GM21515 (cell line): ENCODE results near the gene EPB41L4A.
A peak's percentile ranks its signal among the peaks of the same experiment; 100 is the strongest.

Source experiments
- ATAC-seq: cut with Tn5 transposase; IDR thresholded peaks from one replicate; pipeline ENCODE4 v1.9.1; 2021; ENCODE audit not compliant: unreplicated experiment

The EPB41L4A gene

DNA sequence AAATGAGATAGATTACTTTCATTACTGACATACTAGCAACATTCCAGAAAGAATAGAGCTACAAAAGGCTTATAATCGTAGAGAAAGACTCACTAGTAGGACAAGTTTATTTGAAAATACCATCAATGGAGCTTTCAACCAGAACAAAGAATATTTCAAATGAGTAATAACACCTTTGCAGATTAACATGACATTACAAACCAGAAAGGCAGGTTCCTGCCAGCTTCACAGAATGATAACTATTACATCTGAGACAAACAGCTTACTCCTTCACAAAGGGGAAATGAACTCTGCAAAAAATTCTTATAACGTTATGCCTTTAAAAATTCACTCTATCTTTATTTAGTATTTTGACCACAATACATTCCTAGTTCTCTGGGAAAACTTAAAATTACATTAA lies 103.1 kb downstream of the EPB41L4A start:
- ATAC-seq: no peak

DNA sequence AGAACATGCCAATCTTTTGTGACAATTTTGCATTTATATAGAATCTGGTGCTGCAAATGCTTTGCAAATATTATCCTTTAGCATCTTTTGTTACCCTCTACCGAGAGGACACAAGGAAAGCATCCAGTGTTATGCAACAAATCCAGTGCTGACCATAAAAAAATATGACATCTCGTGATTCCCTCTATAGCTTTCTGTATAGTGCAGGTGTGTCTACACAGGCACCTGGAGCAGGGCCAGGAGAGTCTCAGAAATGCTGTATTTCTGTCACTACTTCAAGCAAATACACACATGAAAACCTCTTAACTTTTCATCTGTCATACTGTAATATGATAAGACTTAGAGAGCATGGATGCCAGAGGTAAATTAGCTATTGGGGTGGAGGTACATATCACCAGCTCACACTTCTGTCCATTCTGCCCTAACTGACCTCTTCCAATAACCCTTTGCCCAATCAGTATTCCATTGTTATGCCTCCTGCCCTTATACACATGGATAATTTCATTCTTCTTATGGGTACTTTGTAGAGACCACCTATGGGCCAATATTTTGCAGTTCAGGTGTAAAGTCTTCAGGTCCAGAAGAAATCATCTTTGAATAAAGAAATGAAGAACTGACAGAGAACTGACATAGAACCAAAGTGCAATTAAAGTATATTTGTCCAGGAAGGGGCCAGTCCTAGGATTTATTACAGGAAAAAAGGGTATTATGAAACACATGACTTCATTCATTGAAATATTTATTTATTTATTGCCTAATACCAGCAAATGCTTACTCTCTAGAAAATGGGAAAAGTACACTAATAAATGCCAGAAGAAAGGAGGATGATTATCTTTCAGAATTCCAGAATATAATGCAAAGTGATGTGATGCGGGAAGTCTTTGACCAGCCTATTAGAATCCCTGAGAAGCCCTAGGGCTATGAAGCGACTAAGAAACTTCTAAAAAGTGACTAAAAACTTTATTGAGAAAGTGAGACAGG lies 106.5 kb downstream of the EPB41L4A start:
- ATAC-seq: no peak

DNA sequence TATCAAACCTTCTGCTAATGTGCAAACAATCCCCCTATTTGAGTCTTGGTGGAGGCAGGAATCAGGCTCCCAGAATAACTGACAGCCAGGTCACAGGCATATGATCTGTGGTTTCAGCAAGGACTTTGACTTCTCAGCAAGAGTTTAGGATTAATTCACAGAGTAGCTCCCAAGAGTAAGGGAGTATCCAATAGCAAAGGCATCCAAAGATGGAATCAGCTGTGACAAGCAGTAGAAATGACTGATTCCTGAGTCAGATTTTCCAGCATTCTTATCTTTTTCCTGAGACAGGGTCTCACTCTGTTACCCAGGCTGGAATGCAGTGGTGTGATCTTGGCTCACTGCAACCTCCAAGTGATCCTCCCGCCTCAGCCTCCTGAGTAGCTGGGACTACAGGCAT lies 108.3 kb downstream of the EPB41L4A start:
- ATAC-seq: no peak

DNA sequence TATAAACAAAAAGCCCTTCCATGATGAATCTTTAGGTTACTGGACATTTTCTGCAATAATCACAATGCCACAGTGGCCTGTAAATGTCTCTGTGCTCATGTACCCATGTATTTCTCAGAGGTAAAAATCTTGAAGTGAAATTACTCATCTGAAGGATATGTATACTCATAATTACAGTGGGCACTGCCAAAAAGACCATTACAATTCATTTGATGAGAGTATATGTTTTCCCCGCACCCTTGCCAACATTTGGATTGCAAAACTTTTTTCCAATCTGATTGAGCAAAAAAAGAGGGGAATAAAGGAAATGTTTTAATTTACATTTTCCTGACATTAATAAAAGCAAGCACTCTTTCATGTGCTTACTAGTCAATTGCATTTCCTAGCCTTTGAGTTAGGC lies 110.5 kb downstream of the EPB41L4A start:
- ATAC-seq: no peak

DNA sequence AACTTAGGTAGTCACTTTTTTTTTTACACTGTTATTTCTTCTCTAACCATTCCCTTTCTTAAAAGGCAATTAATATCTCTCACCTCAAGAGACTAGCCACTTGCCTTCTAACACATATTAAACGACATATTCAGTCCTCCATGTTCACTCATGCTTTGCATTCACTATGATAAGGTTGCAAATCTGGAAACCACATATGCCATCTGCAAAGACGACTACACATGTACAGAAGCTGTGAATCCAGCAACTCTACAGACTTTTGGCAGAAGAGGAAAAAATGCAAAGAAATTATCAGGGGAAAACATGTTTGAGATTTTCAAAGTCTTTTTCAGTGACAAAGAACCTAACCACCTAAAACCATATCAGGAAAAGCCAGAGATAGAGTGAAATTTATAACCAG lies 112.1 kb downstream of the EPB41L4A start:
- ATAC-seq: no peak

DNA sequence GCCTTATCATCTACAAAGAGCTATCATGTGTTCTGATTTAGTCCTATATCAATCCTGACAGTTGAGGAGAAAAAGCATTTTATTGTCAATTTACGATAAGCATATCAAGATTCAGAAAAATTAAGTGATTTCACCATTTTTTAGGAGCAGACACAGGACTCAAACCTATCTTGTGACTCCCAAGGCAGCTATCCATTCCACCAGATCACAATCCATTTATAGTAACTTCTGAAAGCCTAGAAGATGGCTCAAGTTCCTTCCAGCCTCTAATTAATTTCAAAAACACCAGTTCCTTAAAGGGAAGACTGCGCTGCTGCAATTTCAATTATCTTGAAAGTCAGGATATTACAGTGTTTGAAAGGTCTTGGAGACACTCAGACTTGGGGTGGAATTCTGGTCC lies 114.3 kb downstream of the EPB41L4A start:
- no peak for ATAC-seq

DNA sequence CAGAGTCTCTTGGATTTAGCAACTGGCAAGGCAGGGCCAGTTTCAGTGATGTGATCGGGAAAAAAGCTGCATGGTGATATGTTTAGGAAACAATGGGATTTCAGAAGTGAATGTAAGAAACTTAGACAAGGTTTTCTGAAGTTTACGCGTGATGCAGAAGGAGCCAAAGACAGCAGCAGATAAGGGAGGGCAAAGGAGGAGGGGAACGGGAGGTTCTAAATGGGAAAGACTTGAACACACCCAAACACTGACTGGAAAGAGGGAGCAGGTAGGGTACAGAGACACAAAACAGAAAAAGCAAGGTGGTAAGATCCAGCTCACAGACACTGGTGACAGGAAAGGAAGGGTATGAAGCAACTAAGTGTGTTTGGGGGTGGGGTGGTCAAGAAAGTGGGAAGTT lies 115.4 kb downstream of the EPB41L4A start:
- ATAC-seq: no peak

DNA sequence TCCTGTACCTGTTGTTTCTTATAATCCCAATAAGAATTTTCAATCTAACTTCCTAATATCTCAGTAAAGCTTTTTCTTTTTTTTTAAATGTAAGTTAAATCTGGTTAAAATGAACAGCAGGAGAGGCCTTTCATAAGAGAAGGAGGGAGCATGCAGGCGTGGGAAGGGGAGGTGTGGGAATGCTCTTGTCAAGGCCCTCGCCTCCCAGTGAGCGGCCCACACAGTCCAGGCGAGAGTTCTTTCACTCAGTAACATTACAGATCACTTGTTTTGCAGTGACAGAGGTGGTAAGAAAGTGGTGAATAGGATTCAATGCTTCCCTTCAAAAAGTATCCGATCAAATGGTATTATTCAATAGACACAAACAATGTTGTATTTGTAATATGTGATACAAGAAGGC lies 125.0 kb downstream of the EPB41L4A start:
- no peak for ATAC-seq

DNA sequence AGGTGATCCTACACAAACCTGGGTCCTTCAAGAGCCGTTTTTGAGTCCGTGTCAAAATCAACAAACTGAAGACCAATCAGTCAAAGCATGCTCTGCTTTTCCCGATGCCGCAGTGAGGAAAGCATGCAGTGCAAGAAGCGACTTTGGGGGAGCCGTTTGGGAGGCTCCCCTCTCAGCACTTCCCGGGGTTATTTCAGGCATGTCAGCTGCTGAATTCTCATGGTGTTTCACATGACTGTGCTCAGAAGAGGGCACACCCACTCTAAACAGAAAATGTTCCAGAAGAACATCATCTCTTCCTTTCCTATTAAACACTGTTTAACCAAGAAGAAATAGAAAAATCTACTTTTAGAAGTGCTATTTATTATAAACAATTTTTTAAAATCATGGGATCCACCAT lies 125.5 kb downstream of the EPB41L4A start:
- no peak for ATAC-seq

DNA sequence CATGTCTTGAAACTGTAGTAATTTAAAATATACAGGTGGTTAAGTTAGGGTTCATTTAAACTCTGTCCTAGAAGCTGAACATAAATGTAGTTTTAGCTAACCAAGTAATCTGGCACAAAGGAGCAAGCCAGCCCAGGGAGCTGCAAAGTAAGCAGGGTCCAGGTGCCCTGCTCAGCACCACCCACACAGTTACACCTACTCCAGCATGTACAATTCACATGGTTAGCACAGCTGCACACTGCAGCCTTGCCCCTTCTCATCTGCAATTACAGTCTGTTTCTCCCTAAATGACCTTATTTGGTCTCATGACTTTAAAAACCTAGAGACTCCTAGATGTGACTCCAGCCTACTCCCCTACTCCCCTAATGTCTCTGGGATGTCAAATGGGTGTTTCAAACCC lies 128.4 kb downstream of the EPB41L4A start:
- ATAC-seq: no peak

DNA sequence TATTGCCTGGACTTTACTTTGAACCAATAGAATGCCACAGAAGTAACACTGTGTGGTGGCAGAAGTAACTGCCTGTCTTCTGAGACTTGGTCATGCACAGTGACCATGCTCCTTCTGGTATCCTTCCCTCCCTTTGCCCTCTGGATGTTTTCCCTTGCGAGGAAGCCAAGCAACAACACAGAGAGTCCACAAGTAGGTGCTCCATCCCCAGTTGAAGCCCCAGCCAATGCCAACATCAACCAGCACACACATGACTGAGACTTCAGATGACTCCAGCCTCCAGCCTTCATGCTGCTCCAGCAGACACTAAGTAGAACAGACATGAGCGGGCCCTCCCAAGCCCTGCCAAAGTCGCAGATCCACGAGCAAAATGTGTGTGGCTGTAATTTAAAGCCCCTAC lies 129.6 kb downstream of the EPB41L4A start:
- no peak for ATAC-seq

DNA sequence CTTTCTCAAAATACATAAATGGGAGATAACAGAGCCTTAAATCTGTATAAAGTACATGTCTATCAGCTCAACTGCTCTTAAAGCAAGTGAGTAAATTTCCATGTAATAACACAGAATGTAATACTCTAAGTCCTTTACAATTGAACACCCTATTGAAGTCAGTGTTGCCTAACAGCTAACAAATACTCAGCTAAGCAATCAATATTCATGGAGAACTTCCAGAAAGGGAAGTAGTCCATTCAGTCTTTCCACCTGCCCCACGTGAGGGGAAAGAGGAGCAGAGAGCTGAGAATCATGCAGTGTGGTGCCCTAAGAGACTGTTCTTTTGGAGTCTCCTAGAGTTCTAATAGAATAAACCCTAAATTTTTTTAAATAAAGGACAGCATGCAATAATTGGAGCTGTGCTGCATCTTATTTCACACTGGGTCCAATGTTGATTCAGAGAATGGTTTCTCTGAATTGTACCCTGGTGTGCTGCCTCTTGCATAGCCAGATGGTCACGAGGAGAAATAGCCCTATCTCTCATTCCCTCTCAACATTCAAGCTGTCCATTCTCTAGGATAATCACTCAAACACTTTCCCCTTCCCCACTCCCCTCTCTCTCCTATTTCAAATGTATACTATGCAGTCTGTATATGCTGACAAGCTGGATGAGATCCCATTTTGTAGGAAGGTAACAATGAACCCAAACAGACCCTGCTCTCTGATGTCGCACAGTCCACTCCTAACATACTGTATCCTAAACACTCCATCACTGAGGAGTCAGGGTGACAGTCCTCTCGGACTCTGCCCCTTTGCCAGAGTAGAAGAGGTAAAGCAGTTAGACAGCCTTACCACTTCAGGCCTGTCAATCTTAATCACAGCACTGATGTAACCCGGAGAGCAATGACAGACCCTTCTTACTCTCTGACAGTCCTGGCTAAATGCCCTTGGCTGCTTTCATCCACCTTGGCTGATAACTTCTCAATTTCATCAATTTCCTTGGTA lies 134.8 kb downstream of the EPB41L4A start:
- ATAC-seq: no peak

DNA sequence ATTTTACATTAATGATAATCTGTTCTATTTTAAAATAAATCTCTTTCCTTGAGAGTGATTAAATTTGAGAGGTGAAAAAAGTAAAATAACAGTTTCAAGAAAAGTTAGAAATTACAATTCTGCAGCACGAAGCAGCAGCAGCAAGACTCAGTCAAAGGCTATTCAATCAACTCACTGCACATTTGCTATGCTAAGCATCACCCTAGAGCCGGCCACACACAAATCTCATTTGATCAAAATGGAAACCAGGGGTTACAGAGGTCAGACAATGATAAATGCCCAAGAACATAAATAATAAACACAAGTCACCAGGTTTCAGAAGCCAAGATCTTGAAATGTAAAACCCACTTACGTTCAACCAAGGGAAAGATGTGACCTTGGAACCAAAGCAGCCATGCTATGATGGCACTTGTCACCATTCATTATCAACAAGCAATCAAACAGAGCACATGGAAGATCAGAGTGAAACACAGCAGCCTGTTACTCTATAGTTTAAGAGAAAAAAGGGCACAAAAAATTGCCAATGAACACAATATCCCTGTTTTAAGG lies 136.0 kb downstream of the EPB41L4A start:
- ATAC-seq: no peak

DNA sequence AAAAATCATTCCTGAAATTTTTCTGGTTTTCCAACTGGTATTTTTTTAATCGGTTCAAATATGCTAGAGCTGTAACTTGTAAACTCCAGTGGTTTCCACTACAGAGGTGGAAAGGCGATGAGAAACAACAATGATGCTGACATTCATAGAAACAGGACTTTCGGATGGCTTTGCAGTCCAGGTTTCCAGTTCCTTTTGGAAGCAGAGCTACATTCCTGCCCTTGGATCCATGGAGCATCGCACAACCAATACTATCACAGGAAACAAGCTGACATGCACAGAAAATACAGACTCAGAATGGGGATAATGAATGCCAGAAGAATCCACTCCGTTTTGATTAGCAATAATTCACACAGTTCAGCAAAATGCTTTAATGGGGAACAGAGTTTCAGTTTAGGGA lies 140.0 kb downstream of the EPB41L4A start:
- no peak for ATAC-seq

DNA sequence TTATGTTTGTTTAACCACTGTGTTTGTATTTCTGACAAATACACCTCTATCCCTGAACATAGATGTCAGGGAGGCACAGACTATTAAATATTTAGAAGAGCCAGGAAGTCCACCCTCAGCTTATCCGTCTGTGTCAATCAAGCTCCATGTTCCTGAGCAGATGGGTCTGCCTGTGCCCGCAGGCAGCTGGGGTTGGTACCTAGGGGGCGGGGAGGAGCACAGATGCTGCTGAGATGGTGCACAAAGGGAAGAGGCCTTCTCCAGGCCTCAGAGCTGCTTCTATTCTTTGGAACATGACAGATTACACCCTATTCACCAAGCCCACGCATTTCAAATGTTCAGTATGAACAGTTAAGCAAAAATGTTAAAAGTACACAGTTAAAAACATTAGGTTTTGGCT lies 142.1 kb downstream of the EPB41L4A start:
- ATAC-seq: no peak

DNA sequence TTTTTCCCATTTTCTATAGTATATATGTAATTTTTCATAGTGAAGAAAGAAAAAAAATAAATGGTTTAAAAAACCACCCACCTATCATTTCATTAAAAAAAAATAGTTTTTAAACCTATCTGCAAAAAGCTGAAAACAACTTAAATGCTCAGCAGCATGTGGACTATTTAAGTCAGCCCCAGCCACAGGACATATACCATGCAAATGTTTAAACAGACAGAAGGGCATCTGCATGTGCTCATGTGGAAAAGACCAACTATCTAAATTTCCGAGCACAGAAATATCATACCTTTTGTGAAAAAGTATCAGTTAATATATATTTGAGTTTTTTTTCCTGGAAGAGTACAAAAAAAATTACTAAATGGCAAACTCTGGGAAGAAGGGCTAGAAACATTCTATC lies 143.4 kb downstream of the EPB41L4A start:
- ATAC-seq: no peak

DNA sequence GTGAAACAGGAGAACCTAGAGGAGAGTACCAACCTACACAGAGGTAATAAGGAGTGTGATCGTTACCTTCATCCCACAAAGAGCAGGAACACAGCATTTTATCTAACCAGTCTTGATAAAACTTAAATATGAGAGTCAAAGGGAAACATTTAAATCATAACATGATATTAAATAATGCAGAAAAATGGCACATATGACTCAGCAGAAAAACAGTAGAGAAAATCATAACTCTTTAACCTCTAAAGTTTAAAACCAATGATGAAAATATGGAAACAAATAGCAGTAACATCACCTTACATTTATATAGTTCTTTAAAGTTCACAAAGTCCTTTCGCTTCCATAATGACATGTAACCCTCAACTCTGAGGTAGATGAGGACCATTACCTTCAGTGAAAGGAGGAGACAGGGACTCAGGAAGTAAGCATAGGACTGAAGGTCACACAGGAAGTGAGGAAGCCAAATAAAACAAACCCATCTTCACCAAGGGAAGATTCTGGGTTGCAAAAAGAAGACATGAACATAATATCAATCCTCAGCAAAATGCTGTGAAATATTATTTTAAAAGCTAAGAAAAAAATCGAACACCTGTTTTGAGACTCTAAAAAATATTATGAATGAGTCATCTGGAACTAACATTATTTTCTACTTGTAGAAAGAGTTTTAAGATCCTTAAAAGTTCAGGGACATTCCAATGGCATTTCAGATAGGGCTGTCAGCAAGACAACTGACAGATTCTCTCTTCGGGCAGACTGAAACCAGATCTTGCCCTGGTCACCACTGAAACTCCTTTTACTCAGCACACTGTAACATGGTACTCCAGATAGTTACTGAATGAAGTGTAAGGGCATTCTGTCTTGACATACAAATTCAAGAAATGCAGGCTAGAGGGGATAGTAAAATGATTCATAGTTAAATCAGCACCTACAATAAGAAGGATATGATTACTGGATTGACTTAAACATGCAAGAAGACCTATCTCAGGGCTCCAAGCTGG lies 148.5 kb downstream of the EPB41L4A start:
- peak; percentile 48 for ATAC-seq

DNA sequence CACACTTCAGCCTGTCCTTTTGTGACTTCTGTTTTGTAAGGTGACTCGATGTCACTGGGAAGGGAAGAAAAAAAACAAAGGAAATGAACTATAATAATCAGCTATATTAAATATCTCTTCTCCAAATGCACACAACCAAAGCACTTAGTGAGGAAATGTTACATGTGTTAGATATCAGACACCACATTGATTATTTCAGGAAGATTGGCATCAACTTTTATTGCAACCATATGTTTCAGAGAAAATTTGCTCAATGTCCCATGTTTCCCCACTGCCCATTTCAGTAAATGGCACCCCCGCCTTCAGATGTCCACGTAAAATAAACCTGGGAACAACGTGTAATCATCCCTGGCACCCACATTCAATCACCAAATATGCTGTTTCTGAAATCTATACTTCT lies 151.8 kb downstream of the EPB41L4A start:
- ATAC-seq: no peak

DNA sequence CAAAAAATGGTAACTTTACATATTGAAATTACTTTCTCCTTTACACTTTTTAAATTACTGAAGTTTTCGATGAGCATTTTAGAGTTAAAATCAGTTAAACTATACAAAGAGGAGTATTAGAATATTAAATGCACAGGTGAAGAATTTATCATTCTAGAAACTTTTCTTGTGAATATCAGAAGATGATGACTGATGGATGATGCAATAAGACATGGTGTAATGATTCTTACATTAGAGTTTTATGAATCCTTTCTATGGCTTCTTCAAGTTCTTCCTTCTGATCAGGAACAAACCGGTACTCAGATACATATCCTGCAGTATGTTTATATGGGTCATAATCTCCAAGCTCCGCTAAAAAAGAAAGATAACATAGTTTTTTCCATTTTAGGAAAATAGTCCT lies 154.4 kb downstream of the EPB41L4A start:
- no peak for ATAC-seq

DNA sequence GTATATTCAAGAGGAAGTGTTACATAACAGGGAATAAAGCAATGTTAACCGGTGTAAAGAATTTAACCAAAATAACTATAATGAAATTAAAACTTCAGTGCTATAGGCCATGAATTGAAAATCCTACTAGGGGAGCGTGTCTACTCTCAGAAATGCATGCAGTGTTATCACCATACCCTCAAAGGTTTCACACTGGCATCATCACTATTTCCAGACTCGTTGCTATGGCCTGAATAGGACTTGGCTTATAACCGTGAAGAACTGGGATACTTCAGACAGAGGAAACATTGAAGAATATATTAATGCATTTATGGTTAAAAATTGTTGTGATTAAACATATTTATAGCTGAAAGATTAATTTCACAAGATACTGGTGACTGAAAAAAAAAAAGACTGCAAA lies 154.9 kb downstream of the EPB41L4A start:
- ATAC-seq: no peak
